NCI-H187 (cell line): ENCODE results near the gene TRMT1.
A peak's percentile ranks its signal among the peaks of the same experiment; 100 is the strongest.

Experiments
- DNase-seq, 2 experiments: peaks; one replicate each; lab custom pipeline; 2025; lab: John Stamatoyannopoulos, UW

Gene TRMT1

GRCh38 chr19:13122980-13123957, 6.7 kb upstream of the TRMT1 start:
- no peak for DNase-seq

DNA sequence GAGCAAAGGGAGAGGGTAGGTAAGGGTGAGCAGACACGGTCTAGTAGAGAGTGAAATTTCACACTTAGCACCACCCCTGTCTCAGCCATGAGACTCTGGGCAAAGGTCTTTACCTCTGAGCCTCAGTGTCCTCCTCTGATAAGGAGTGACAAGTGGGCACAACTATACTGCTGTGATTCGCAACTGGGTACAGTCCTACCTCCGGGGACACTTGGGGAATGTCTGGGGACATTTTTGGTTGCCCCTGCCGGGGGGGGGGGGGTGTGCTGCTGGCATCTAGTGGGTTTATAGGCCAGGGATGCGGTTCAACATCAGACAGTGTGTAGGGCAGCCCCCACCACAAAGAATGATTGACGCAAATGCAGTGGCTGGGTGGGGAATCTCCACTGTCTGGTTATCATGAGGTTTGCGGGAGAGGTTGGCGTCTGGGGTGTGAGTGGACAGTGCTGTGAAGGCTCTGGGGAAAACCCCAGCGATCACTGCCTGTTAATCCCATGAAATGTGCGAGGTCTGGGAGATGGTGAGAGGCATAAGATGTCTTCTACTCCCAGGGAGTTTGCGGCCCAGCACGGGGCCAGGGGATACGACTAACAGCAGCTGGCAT, 5.8 kb upstream of the TRMT1 start:
- no peak for DNase-seq

- no peak for DNase-seq
Observed at GRCh38 chr19:13121551-13122274, 5.2 kb upstream of the TRMT1 start.

DNA sequence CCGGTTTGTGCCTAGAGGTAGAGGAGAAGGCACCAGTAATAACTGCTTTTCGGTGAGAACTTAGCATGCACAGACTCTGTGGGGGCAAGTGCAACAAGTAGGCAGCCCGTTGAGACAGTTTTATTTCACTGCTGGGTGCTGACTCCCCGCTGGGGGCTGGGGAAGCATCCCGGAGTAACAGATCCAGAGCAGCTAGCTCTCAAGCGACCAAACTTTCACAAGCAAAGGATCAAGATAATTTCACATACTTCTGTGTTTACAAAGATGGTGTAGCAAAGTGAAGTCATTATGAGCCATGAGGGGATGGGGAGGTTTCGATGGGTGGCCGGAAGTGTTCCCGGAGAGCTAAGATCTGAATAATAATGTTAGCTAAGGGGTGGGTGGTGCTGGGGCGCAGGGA, 4.3 kb upstream of the TRMT1 start:
- DNase-seq: no peak

DNA sequence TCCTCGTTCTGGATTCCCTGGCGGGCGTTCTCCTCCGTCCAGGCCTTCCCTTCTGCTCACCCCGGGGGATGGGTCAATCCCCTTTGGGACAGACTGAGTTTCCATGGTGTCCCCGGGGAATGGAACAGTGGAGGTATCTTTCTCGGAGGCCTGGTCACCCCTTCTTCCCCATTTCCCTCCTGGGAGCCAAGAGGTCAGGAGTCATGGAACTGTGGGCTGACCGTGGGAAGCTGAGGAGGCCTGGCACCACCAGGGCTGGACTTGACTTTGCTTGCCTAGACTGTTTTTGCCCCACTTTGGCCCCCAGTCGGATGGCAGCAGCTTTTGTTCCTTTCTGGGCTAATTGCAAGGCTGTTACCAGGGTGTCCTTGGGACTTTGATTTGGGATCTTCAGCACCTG, 3.5 kb upstream of the TRMT1 start:
- no peak for DNase-seq

- DNase-seq: no peak
Observed at GRCh38 chr19:13119627-13120026, 3.1 kb upstream of the TRMT1 start.

GRCh38 chr19:13118424-13119193, 2.1 kb upstream of the TRMT1 start:
- DNase-seq: no peak

DNA sequence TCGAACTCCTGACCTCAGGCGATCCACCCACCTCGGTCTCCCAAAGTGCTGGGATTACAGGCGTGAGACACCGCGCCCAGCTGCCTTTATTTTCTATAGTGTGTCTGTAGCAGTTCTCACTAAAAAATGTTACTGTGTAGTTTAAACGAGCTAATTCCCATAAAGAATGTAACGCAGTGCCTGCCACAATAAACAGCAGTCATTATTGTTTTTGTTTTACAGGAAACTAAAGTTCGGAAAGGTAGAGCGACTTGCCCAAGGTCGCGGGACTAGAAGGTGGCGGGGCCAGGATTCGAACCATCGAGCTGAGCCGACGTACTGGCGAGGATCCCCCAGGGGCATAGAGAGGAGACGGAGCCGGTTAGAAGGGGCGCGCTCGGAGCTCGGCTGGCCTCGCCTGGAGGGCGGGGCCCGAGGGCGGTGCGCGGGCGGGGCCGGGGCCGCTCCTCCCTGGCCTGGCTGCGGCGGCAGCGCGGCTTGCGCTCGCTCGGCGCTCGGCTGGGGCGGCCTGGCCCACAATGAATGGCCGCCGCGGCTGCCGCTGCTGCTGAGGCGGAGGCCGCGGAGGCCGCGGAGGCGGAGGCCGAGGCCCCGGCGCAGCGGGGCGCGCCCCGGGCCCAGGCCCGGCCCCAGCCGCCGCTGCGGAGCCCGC, 1.4 kb upstream of the TRMT1 start, which contains the start of gene NACC1:
Gene NACC1, plus strand, starts transcription at position 493 of the 652 bp plus-strand sequence. CDS start 16,944 bp downstream, outside the sequence.
- DNase-seq: peak; percentile 8 to 59

DNA sequence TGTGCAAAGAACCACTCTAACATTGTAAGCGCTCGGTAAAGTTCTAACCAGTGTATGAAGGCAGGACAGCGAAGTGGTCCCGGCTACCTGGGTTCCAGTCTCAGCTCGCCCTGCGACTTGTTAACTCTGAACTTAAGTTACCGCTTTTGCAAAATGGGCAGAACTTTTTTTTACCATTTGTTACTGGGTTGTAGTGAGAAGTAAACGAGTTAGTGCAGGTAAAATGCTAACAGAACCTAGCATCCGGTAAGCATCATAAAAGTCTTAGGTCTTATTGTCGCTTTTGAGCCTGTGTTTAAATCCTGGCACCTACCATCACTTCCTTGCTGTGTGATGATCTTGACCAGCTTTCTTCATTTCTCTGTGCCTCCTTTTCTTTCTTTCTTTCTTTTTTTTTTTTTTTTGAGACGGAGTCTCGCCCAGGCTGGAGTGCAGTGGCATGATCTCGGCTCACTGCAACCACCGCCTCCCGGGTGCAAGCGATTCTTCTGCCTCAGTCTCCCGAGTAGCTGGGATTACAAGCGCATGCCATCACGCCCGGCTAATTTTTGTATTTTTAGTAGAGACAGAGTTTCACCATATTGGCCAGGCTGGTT, 734 bp upstream of the TRMT1 start:
- no peak for DNase-seq

GRCh38 chr19:13115936-13116281, 631 bp downstream of the TRMT1 start:
- DNase-seq: no peak

- no peak for DNase-seq
Observed at GRCh38 chr19:13112555-13112954, 4.0 kb downstream of the TRMT1 start.

GRCh38 chr19:13110099-13110610, 6.4 kb downstream of the TRMT1 start:
- no peak for DNase-seq

GRCh38 chr19:13109361-13110098, 7.0 kb downstream of the TRMT1 start:
- DNase-seq: no peak

GRCh38 chr19:13104848-13105711, 11.5 kb downstream of the TRMT1 start:
- no peak for DNase-seq

DNA sequence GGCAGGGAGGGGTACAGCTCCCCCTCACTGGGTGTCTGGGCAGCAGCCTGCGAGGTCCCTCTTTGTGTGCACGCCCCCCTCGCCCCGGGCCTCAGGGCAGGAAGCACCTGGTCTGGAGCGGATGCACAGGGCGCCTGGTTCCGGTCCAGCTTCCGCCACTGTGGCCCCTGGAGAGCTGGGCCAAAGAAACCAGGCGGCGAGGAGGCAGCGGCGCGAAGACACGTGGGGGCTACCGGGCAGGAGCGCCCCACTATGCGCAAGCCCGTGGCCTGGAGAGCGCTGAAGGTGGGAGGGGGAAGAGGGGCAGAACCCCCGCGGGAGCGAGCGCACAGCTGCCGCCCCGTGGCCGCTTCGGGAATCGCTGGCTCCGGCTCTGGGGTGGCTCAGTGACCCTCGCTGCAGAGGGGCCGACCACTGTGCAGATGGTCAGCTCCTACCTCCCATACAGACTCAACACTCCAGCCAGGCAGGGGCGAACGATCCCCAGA, 12.1 kb downstream of the TRMT1 start:
- no peak for DNase-seq

DNA sequence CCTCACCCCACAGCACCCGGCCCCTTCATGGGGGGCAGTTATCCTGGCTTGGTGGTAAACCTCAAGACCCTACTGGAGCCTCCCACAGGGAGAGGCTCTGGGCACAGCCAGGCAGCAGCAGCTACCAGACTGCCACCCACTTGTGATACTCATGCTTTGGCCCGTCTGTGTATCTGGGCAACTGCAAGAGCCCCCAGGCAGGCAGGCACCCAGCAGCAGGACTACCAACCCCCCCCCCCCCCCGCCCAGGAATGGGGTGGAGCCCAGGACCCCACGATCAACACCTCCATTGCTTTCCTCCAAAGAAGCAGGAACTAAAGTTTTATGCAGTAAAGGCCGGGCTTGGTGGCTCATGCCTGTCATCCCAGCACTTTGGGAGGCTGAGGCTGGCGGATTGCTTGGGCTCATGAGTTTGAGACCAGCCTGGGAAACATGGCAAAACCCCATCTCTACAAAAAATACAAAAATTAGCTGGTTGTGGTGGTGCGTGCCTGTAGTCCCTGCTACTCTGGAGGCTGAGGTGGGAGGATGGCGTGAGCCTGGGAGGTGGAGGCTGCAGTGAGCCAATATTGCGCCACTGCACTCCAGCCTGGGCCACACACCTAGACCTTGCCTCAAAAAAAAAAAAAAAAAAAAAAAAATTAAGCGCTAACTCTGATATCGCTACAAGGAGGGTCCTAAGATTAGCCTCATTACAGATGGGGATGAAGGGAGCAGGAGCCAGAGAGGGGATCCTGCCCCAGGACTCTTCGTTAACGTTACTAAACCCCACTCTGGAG, 12.8 kb downstream of the TRMT1 start:
- DNase-seq: no peak

DNA sequence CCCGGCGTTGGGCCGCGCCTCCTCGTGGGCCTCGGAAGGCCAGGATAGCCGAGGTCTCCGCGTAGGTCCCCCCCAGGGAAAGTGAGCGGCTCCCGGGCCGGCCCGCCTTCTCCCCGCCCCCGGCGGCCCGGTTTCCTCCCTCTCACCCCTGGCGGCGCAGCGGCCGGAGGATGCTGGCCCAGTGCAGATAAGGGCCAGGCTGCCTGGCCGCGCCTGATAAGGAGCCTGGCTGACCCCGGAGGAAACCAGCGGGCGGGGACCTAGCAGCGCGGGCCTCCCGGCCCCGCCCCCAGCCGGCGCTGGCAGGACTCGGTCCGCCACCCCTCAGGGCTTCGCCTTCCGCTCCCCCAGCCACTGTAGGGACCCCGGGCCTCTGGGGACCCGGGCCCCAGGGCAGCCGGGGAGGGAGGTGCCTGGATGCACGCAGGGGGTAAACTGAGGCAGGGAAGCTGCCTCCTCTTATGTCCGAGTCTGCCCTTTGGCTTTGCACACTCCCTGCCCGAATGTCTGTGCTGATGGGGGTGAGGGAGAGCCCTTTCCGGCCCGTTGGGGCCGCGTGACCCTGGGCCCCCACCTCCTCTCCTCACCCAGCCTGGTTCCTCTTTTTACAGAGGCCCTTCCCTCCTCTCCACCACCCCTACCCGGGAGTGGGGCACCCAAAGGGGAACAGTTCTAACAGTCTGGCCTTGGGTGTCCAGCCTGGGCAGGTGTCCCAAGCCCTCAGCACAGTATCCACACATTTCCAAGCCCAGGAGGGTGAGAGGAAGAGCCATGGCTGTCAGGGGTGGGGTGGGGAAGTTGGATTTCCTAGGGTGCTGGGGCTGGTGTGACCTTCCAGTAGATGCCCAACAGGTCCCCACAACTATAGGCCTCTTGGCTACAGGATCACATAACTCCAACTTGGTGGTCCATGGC, 13.6 kb downstream of the TRMT1 start, which contains the start of gene LYL1:
Gene LYL1, minus strand, starts transcription at position 193 of the 915 bp plus-strand sequence. CDS start 1,687 bp downstream, outside the sequence.
- no peak for DNase-seq
